ENCODE data around the gene LYRM4.

Gene LYRM4

DNA sequence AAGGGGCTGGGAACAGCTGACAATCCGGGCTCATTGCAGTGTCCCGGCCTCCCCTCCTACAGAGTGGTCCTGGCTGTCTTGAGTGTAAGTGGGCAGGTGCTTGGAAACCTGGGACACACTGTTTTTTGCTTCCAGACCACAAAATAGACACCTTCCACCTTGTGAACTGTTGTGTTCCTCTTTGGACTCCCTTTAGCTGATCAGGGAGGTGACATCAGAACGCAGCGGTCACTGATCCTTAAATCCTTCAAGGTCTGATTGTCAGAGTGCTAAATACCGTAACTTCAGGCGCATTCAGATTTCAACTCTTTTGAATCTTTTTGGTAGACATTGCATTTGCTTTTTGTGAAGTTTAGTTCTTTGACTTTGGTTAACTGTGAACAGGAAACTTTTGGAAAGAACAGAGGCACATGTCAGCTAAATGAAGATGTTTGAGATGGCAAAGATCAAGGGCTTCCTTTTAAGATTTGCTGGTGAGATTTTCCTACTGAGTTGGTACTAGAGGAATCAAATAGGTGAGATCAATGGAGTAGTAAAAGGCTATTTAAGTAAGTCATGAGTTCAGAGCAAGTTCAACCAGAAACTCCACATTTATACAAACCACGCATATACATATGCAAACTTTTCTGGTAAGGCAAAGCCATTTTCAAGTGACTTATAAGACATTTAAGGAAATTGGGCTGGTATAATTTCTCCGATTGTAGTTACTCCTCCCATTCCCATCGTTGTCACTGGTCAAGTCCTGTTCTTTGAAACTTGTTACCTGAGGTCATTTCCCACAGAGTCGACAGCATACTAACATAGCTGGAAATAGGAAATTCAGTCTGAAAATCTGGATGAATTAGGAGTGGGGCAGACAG, 169.3 kb downstream of the LYRM4 start:
- DNase-seq, result no peak

DNA sequence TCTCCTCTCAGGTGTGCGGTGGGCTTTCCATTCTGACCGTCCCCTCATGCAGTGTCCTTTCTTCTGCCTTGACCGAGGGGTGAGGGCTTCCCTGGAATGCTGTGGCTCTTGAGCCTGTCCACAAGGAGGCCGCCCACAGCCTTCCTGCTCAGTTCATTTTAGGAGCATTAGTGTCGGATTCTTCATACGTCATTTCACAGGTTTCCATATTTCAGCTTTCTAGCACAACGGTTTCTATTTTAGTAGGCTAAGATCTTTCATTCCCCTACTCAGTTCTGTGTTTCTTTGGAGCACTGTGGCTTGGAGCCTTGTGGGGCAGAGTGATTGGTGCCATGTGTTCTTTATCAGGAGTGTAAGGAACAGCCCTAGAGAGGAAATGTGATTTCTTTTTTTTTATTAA, 170.1 kb downstream of the LYRM4 start:
- no peak for DNase-seq

DNA sequence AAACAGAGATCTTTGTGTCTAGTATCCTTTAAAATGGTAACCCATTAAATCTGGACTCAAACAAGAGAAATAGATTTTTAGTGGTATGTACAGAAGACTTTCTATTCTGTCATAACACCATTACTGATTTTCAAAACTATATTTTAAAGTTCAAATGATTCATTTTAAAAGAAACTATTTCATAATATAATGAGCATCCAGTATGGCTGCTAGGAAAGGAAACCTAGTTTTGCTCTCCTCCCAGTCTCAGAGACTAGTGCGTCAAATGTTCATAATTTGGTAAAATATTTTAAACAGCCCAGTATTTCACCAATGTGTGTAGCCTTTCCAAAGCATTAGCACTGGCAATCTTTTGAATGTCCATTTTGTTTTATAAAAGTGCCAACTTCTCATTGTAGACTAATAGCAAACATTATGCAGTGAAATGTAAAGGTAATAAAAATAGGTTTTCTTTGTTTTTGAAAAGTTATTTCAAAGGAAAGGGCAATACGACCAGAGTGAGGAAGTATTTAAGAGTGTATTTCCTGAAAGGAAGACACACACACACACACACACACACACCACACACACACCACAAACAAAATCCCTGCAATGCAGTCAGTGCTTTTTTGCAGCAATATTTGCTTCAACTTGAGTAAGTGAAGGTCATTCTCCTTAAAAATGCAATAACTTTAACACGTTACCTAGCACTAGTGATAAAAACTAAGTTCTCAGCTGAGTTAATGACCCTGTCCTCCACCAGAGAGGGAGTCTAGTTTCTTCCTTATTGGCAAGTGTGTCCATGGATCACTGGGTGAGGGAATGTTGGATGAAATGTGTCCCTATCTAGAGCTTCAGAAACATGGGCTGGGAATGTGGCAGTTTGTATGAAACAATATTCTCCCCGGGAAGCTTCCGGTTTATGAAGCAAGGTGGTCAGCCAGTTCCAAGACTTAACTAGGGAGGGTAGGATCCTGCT, 171.0 kb downstream of the LYRM4 start:
- no peak for DNase-seq

DNA sequence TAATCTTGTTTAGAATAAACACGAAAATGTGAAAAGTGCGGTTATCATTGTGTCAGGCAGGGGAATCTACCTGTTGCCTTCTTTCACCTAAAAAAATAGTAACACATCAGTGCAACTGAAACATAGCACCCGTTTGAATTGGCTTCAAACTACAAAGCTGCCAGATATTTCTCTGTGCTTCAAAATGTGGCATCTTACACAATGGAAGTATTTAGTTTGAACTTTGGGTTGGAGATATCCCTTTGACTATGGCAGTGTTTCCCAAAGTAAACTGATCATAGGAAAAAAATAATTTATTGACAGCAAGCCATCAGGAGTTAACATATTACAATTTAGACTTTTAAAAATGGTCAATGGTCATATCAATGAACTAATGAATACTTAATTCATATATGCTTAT, 172.0 kb downstream of the LYRM4 start:
- DNase-seq, result no peak

- no peak for DNase-seq
Observed at GRCh38 chr6:5087389-5087788, 173.4 kb downstream of the LYRM4 start.

DNA sequence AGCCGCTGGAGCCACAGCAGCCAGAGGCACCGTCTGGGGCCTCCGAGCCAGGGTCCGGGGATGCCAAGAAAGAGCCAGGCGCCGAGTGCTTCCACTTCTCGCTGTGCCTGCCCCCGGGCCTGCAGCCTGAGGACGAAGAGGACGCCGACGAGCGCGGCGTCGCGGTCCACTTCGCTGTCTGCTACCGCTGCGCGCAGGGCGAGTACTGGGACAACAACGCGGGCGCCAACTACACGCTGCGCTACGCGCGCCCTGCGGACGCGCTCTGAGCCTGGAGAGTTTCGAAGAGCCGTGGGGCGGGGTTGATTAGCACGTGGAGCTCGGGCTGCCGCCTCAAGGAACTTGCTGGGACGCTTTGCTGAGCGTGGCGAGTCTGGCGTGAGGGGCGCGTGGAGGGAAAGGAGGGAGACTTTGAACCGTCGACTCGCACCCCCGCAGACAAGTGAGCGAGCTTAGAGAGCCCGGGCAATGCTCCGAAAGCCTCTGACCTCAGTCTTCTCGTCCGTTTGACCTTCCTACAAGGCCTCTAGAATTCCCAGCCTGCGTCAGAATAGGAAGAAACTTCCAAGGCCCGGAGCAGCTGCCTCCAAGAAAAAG, 174.4 kb downstream of the LYRM4 start:
- DNase-seq, result no peak

DNA sequence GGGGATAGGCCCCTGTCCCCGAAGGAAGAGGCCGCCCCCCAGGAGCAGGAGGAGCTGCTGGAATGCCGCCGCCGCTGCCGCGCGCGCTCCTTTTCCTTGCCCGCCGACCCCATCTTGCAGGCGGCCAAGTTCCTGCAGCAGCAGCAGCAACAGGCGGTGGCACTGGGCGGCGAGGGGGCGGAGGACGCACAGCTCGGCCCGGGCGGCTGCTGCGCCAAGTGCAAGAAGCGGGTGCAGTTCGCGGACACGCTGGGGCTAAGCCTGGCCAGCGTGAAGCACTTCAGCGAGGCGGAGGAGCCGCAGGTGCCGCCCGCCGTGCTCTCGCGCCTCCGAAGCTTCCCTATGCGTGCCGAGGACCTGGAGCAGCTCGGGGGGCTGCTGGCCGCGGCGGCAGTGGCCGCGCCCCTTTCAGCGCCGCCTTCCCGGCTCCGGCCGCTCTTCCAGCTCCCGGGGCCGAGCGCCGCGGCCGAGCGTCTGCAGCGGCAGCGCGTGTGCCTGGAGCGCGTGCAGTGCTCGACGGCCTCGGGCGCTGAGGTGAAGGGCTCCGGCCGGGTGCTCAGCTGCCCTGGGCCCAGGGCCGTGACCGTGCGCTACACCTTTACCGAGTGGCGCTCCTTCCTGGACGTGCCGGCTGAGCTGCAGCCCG, 175.0 kb downstream of the LYRM4 start:
- peak; percentile 6 for DNase-seq

GRCh38 chr6:5084781-5085647, 175.7 kb downstream of the LYRM4 start, which contains the start of gene PPP1R3G:
Gene PPP1R3G (plus strand): TSS chr6:5085341. CDS start chr6:5085486, 145 bp downstream.
- DNase-seq, result peak; percentile 10

DNA sequence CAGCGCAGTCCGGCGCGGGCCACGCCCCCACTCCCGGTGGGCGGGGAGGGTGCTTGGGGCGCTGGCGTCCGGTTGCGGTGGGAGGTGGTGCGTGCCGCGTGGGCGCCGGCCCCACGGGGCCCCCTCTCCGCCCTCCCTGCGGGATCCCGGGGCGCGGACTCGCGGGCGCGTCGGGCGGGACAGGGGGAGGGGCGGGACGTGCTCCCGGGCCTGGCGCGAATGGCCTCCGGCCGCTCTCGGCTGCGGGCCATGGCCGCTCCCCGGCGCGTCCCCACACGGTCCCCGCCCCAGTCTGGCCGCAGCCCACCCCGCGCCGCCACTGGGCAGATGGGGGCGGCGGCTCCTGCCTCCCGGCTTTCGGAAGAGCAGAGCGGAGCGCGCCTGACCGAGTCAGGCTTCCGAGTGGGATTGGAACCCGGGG, 176.4 kb downstream of the LYRM4 start:
- DNase-seq, result no peak

DNA sequence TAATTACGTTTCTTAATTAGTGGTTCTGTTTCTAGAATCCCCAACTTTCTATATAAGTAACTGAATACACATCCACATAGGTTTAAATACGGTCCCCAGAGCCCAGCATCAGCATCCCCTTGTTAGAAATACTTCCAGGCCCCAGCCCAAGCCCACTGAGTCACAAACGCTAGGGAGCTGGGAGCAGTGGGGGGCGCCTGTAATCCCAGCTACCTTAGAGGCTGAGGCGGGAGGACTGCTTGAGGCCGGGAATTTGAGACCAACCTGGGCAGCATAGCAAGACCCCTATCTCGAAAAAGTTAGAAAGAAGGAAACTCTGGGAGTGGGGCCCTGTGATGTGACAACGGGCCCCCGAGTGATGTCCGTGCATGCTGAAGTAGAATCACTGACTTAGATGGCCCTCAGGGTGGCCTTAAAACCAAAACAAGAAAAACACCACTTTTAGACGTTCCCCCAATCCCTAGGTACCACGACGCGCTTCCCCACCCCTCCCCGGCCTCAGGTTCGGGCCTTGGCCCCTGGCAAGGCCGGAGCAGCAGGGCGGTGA, 176.9 kb downstream of the LYRM4 start:
- DNase-seq, result no peak

DNA sequence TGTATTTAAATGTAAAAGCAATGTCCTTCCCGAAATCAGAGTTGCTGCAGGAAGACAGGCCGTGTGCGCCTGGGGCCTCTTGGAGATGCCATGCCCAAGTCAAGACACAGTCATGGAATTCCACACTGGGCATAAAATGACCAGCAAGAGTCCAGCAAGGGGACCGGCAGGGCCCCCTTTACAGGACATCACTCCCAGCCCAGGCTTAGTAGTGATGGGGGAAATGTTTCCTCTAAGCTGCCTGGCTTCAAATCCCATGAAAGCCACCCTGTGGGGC, 177.5 kb downstream of the LYRM4 start:
- no peak for DNase-seq

GRCh38 chr6:5082487-5083306, 178.1 kb downstream of the LYRM4 start:
- DNase-seq, result no peak

DNA sequence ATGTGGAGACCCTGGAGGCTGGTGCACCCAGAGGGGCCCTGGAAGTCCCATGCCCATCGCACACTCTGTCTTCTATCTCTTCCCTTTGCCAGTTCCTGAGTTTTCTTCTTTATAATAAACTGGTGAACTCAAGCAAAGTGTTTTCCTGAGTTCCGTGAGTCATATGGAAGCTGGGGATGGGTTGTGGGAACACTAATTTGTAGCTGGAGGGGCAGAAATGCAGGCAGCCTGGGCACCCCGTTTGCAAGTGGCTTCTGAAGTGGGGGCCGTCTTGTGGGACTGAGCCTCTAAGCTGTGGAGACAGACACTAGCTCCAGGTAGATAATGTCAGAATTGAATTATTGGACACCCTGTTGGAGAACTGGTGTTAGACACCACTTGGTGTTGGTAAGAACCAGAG, 178.8 kb downstream of the LYRM4 start:
- DNase-seq, result no peak

- DNase-seq, result no peak
Observed at GRCh38 chr6:5081182-5081581, 179.6 kb downstream of the LYRM4 start.

GRCh38 chr6:5080574-5080973, 180.2 kb downstream of the LYRM4 start:
- no peak for DNase-seq

- no peak for DNase-seq
Observed at GRCh38 chr6:5079692-5080091, 181.1 kb downstream of the LYRM4 start.

- DNase-seq, result no peak
Observed at GRCh38 chr6:5078121-5078669, 182.6 kb downstream of the LYRM4 start.

DNA sequence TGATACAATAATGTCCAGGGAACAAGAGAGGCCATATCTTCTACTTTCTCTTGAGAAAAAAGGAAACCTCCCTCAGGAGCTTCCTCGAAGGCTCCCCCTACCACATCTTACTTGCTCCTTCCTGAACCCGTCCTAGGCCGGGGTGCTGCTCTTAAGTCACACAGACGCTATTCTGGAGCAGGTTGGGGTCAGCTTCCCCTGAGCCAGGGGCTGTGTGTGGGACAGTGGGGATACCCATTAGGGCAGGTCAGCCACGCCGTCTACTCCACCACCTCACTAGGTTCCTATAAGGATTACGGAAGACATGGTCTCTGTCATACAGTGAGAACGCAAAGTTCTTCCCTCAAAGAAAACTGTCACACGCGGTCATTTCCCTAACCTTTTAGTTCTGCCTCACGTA, 183.8 kb downstream of the LYRM4 start:
- no peak for DNase-seq

GRCh38 chr6:5073992-5074391, 186.8 kb downstream of the LYRM4 start:
- DNase-seq, result no peak

GRCh38 chr6:5072440-5072839, 188.3 kb downstream of the LYRM4 start:
- no peak for DNase-seq

DNA sequence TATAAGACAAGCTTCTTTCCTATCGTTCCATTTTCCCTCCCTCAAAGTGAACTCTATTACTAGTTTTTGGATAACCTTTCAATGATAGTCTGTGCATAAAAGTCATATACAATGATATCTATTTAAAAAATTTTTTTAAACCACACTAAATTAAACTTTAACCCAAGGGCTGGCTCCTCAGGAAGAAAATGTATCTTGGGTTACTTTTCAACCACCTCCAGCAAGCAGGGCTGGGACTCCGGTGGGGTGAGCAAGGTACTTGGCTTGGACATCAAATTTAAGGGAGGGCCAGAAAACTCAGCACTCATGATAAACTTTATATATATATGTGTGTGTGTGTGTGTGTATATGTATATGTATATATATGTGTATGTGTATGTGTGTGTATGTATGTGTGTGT, 189.5 kb downstream of the LYRM4 start:
- DNase-seq, result no peak

Measured in NCI-H510A treated with DMSO at 0.1 percent for 48 hours (cell line).